Stomach (tissue), 9 donors: ENCODE measurements around the gene BMX. TPM values are rescaled to one million over a fixed set of nuclear protein-coding genes. Genes with fewer than 3 reads are reported as not detected.

ENCODE experiments used
- DNase-seq, 2 donors: peaks; one replicate each; pipeline versions ENCODE4 v3.0.0 to v3.0.0-alpha.2; 2013 to 2019
- H3K27ac ChIP-seq, 5 donors: fragments of 200-600 bp in 4 of 5; sonication (generic) in 4 of 5; one replicate each; pipeline ENCODE4 v1.5.1; 2013 to 2019; ENCODE audit warnings: mild to moderate bottlenecking in 1 of 5, moderate library complexity in 1 of 5
- H3K27me3 ChIP-seq, 3 donors: fragments of 200-600 bp; sonication (generic); one replicate each; pipeline ENCODE4 v1.5.1; 2017 to 2019; ENCODE audit warnings: mixed run types in 1 of 3
- H3K36me3 ChIP-seq, 4 donors: fragments of 200-600 bp; sonication (generic); 1 replicate in 3 of 4; 2 replicates in 1 of 4; pipeline ENCODE4 v1.5.1; 2016 to 2019
- H3K4me1 ChIP-seq, 4 donors: fragments of 200-600 bp; sonication (generic); one replicate each; pipeline ENCODE4 v1.5.1; 2016 to 2019
- H3K4me3 ChIP-seq, 4 donors: fragments of 200-600 bp; sonication (generic) in 3 of 4; one replicate each; pipeline ENCODE4 v1.5.1; 2016 to 2019; ENCODE audit warnings: mild to moderate bottlenecking in 1 of 4
- H3K9me3 ChIP-seq, 4 donors: fragments of 200-600 bp; sonication (generic); one replicate each; pipeline ENCODE4 v1.5.1; 2016 to 2019
- CTCF ChIP-seq, 7 experiments: fragments of 450-650 bp in 4 of 7; fragments of 200-600 bp in 3 of 7; sonication (generic) in 3 of 7; IDR thresholded peaks; one replicate each; pipeline ENCODE4 v1.5.1; 2016 to 2019; ENCODE audit warnings: antibody characterized with exemption in 7 of 7, control low read depth in 2 of 7, mild to moderate bottlenecking in 1 of 7
- EP300 ChIP-seq: sonication (generic); formaldehyde crosslinking; IDR thresholded peaks from one replicate; pipeline ENCODE4 v1.6.1; 2017; ENCODE audit warnings: antibody characterized with exemption
- POLR2A ChIP-seq, 4 donors: fragments of 450-650 bp; IDR thresholded peaks; one replicate each; pipeline ENCODE4 v1.6.1; 2016; ENCODE audit warnings: antibody characterized with exemption in 4 of 4, control low read depth in 2 of 4, mild to moderate bottlenecking in 1 of 4, moderate library complexity in 1 of 4
- POLR2AphosphoS5 ChIP-seq, 3 donors: sonication (generic); formaldehyde crosslinking; IDR thresholded peaks; one replicate each; pipeline ENCODE4 v1.6.1; 2016; ENCODE audit warnings: antibody characterized with exemption in 3 of 3
- WGBS, 5 donors: extraction: QIAGEN DNeasy Blood & Tissue Kit in 3 of 5; methylation state at CpG; one replicate each; pipeline versions ENCODE4 v1.1.5 to v1.1.7; 2013 to 2018; 5-methylcytosine and 5-hydroxymethylcytosine counted together
- intact Hi-C: fragments of 100-400 bp; cut with DNase I; formaldehyde crosslinking; loops from one replicate; pipeline ENCODE4 v1.15.1; 2023; ENCODE audit warnings: low total_unique reads
- polyA plus RNA-seq, 3 donors: library from polyadenylated mRNA; stranded (reverse); fragments of 200-250 nt; gene quantifications; one replicate each; pipeline ENCODE4 v1.2.3, GENCODE V29; 2013
- total RNA-seq, 5 donors: library from RNA; depleted of rRNA; stranded (reverse); fragments of >200 nt; gene quantifications; one replicate each; pipeline versions ENCODE4 v1.1.0 to v1.2.3, GENCODE V29; 2014 to 2016
- donor health status: healthy with polysubstance abuse.
- donor health status: Bipolar disorder and iron deficiency.
- donor health status: healthy.

BMX gene
- total and polyA plus RNA-seq, 8 donors: 0.43 to 3.3 (median 0.56) TPM; not detected in 3

- intact Hi-C loops: no loop called here
- TF ChIP-seq CTCF (IDR thresholded peaks at IDR 0.05): no peak
- TF ChIP-seq EP300: no peak
- no peak for TF ChIP-seq POLR2A (IDR thresholded peaks at IDR 0.05)
These were observed 75.4 kb downstream of the BMX start for GRCh38 chrX:15576019-15576418.

GRCh38 chrX:15579778-15580747 is 79.5 kb downstream of the BMX start:
- TF ChIP-seq POLR2AphosphoS5 (IDR thresholded peaks at IDR 0.05) (no peak), EP300 (no peak)
- WGBS, 5 donors: 24 to 63% (median 39%) methylated on average over 5 of the region's 5 CpGs

More at GRCh38 chrX:15576019-15576418, 75.4 kb downstream of the BMX start:
- peak in 1 of 2 donors; percentile 12 for DNase-seq
- peaks cover 0 to 4% (median 0%) of the 10 kb centered on the region in 4 donors for H3K4me1 ChIP-seq
- H3K36me3 ChIP-seq: no peaks in the 10 kb centered on the region
- no peaks in the 10 kb centered on the region for H3K9me3 ChIP-seq
- H3K27me3 ChIP-seq: no peaks in the 10 kb centered on the region
- WGBS, 5 donors: 7 to 22% (median 11%) methylated on average over 1 of the region's 1 CpG
- no peak overlapping the region for H3K4me3 ChIP-seq
- H3K27ac ChIP-seq: no peak overlapping the region

GRCh38 chrX:15594371-15594770 is 93.8 kb downstream of the BMX start:
- no peak overlapping the region for H3K4me3 ChIP-seq
- no peaks in the 10 kb centered on the region for H3K9me3 ChIP-seq
- H3K4me1 ChIP-seq: no peaks in the 10 kb centered on the region
- H3K27me3 ChIP-seq: peaks cover 0 to 9% (median 0%) of the 10 kb centered on the region in 3 donors
- no peak overlapping the region for H3K27ac ChIP-seq
- H3K36me3 ChIP-seq: no peaks in the 10 kb centered on the region
- WGBS, 5 donors: 39 to 56% (median 47%) methylated on average over 2 of the region's 2 CpGs
- peak in 1 of 2 donors; percentile 15 for DNase-seq
- intact Hi-C loops: no loop called here
- TF ChIP-seq POLR2AphosphoS5 (IDR thresholded peaks at IDR 0.05) (no peak), POLR2A (IDR thresholded peaks at IDR 0.05) (no peak), CTCF (IDR thresholded peaks at IDR 0.05) (no peak), EP300 (no peak)

More at GRCh38 chrX:15579778-15580747, 79.5 kb downstream of the BMX start:
- no peaks in the 10 kb centered on the region for H3K9me3 ChIP-seq
- H3K4me3 ChIP-seq: no peak overlapping the region
- peak overlapping the region; percentile 49 to 78 (median 54) for H3K27ac ChIP-seq
- intact Hi-C loops: no loop called here
- no peaks in the 10 kb centered on the region for H3K36me3 ChIP-seq
- peaks cover 0 to 4% (median 0%) of the 10 kb centered on the region in 4 donors for H3K4me1 ChIP-seq
- DNase-seq: peak; percentile 52 to 63
- no peaks in the 10 kb centered on the region for H3K27me3 ChIP-seq

- DNase-seq: no peak
- no peaks in the 10 kb centered on the region for H3K27me3 ChIP-seq
- H3K4me1 ChIP-seq: no peaks in the 10 kb centered on the region
- H3K27ac ChIP-seq: no peak overlapping the region
- TF ChIP-seq EP300: no peak
- TF ChIP-seq CTCF (IDR thresholded peaks at IDR 0.05): no peak
- no peak for TF ChIP-seq POLR2AphosphoS5 (IDR thresholded peaks at IDR 0.05)
- TF ChIP-seq POLR2A (IDR thresholded peaks at IDR 0.05): no peak
- H3K9me3 ChIP-seq: no peaks in the 10 kb centered on the region
- H3K36me3 ChIP-seq: no peaks in the 10 kb centered on the region
- H3K4me3 ChIP-seq: no peak overlapping the region
- intact Hi-C loops: no loop called here
- WGBS, 5 donors: 54 to 73% (median 59%) methylated on average over 3 of the region's 3 CpGs
These were observed 97.4 kb downstream of the BMX start for GRCh38 chrX:15598026-15598425.
